H1 (cell line): ENCODE data around the gene TTLL7. TPM values are rescaled to one million over a fixed set of nuclear protein-coding genes. Genes with fewer than 3 reads are reported as not detected.

Experiments
- CTCF ChIA-PET: fragments of 300-600 bp; sonication (Branson Sonifier 250); formaldehyde crosslinking; loops from one replicate; lab custom pipeline; 2021; ENCODE audit not compliant: partially characterized antibody; lab: Charles Lee
- POLR2A ChIA-PET: fragments of 300-600 bp; sonication (Branson Sonifier 250); formaldehyde crosslinking; loops from one replicate; lab custom pipeline; 2021; ENCODE audit warnings: inconsistent platforms; ENCODE audit not compliant: partially characterized antibody; lab: Charles Lee
- DNase-seq, 2 experiments: peaks; one replicate each; pipeline versions ENCODE4 v3.0.0 to v3.0.0-alpha.2; 2010 to 2022; ENCODE audit warnings: low spot score in 2 of 2, low read depth in 1 of 2, mixed read lengths in 1 of 2
- FAIRE-seq: peaks from 2 replicates; lab custom pipeline; 2011; peaks lifted over from hg19 to GRCh38; lab: Jason Lieb, UNC
- H2AFZ ChIP-seq: 2 replicates; pipeline ENCODE4 v1.8.1; 2012; ENCODE audit warnings: low read length, inconsistent platforms
- H2AK5ac ChIP-seq: 2 replicates; pipeline ENCODE4 v1.6.1; 2013; ENCODE audit warnings: low read depth, low read length
- H2BK120ac ChIP-seq: replicated peaks from 2 replicates; pipeline ENCODE3; 2013; ENCODE audit warnings: low read depth, low read length, inconsistent platforms
- H2BK12ac ChIP-seq: 2 replicates; pipeline ENCODE4 v1.6.1; 2013; ENCODE audit warnings: low read depth, low read length
- H2BK15ac ChIP-seq: 2 replicates; pipeline ENCODE4 v1.6.1; 2013; ENCODE audit warnings: low read length
- H2BK20ac ChIP-seq: 2 replicates; pipeline ENCODE4 v1.6.1; 2013; ENCODE audit warnings: low read length
- H2BK5ac ChIP-seq: 2 replicates; pipeline ENCODE4 v1.6.1; 2013; ENCODE audit warnings: low read depth, low read length
- H3K14ac ChIP-seq: 2 replicates; pipeline ENCODE4 v1.6.1; 2013; ENCODE audit warnings: inconsistent platforms; ENCODE audit not compliant: insufficient read length
- H3K18ac ChIP-seq: 2 replicates; pipeline ENCODE4 v1.6.1; 2013; ENCODE audit warnings: low read length; ENCODE audit errors: extremely low read depth
- H3K23ac ChIP-seq: 2 replicates; pipeline ENCODE4 v1.6.1; 2013; ENCODE audit warnings: inconsistent platforms; ENCODE audit not compliant: insufficient read length
- H3K23me2 ChIP-seq: 2 replicates; pipeline ENCODE4 v1.6.1; 2013; ENCODE audit warnings: low read depth, low read length
- H3K27ac ChIP-seq: 2 replicates; pipeline ENCODE4 v1.6.1; 2011; ENCODE audit warnings: low read depth, low read length, inconsistent platforms
- H3K27me3 ChIP-seq, 4 experiments: replicated peaks in 1 of 4; 1 replicate in 1 of 4; 2 replicates in 3 of 4; pipeline versions ENCODE4 v1.6.1 to v1.8.1; 2011 to 2013; ENCODE audit warnings: low read length in 3 of 4, mild to moderate bottlenecking in 3 of 4, inconsistent platforms in 2 of 4, mixed read lengths in 2 of 4, moderate library complexity in 1 of 4; ENCODE audit not compliant: control insufficient read depth in 3 of 4, insufficient read depth in 3 of 4; ENCODE audit errors: extremely low read depth in 1 of 4
- H3K36me3 ChIP-seq, 4 experiments: 2 replicates each; pipeline versions ENCODE4 v1.6.1 to v1.8.1; 2011 to 2013; ENCODE audit warnings: mild to moderate bottlenecking in 4 of 4, low read length in 3 of 4, moderate library complexity in 2 of 4, control low read depth in 1 of 4, inconsistent platforms in 1 of 4; ENCODE audit not compliant: insufficient read depth in 4 of 4, control insufficient read depth in 2 of 4
- H3K4ac ChIP-seq: replicated peaks from 2 replicates; pipeline ENCODE3; 2013; ENCODE audit warnings: low read length, low read depth, mixed read lengths, inconsistent platforms; ENCODE audit not compliant: insufficient read length
- H3K4me1 ChIP-seq, 4 experiments: replicated peaks in 1 of 4; 1 replicate in 1 of 4; 2 replicates in 3 of 4; pipeline versions ENCODE4 v1.6.1 to v1.8.1; 2011 to 2013; ENCODE audit warnings: low read length in 3 of 4, inconsistent platforms in 2 of 4, mixed read lengths in 1 of 4; ENCODE audit not compliant: insufficient read depth in 4 of 4, control insufficient read depth in 3 of 4
- H3K4me2 ChIP-seq, 2 experiments: 2 replicates each; pipeline versions ENCODE4 v1.6.1 to v1.8.1; 2011 to 2013; ENCODE audit warnings: low read depth in 2 of 2, low read length in 2 of 2, control low read depth in 1 of 2, inconsistent platforms in 1 of 2, mild to moderate bottlenecking in 1 of 2; ENCODE audit not compliant: insufficient read depth in 1 of 2
- H3K4me3 ChIP-seq, 4 experiments: fragments of 200-600, 300-600 bp in 1 of 4; sonication (generic), shearing (Covaris generic), sonication (Bioruptor Twin) in 1 of 4; 2 replicates each; pipeline versions ENCODE4 v1.5.1 to v1.8.1; 2011 to 2016; ENCODE audit warnings: low read length in 4 of 4, low read depth in 3 of 4, control low read depth in 2 of 4, inconsistent platforms in 2 of 4, mild to moderate bottlenecking in 2 of 4, mixed read lengths in 1 of 4, moderate library complexity in 1 of 4; ENCODE audit not compliant: insufficient read depth in 2 of 4; ENCODE audit errors: extremely low read depth in 1 of 4
- H3K56ac ChIP-seq: replicated peaks from 2 replicates; pipeline ENCODE3; 2013; ENCODE audit warnings: low read depth, mild to moderate bottlenecking, mixed read lengths, low read length, inconsistent platforms; ENCODE audit not compliant: insufficient read length
- H3K79me1 ChIP-seq: 2 replicates; pipeline ENCODE4 v1.6.1; 2013; ENCODE audit warnings: low read depth, low read length, control low read depth
- H3K79me2 ChIP-seq, 2 experiments: 2 replicates each; pipeline versions ENCODE4 v1.6.1 to v1.8.1; 2012 to 2013; ENCODE audit warnings: low read length in 2 of 2, mild to moderate bottlenecking in 2 of 2, inconsistent platforms in 1 of 2; ENCODE audit not compliant: insufficient read depth in 2 of 2, control insufficient read depth in 1 of 2
- H3K9ac ChIP-seq, 4 experiments: replicated peaks in 1 of 4; 1 replicate in 1 of 4; 2 replicates in 3 of 4; pipeline versions ENCODE4 v1.6.1 to v1.8.1; 2011 to 2013; ENCODE audit warnings: low read depth in 3 of 4, low read length in 3 of 4, control low read depth in 2 of 4, mild to moderate bottlenecking in 2 of 4, moderate library complexity in 2 of 4, inconsistent platforms in 1 of 4; ENCODE audit errors: extremely low read depth in 1 of 4
- H3K9me3 ChIP-seq, 2 experiments: 2 replicates each; pipeline versions ENCODE4 v1.6.1 to v1.8.1; 2012 to 2013; ENCODE audit warnings: mild to moderate bottlenecking in 2 of 2, moderate library complexity in 2 of 2, control low read depth in 1 of 2, inconsistent platforms in 1 of 2, low read depth in 1 of 2, low read length in 1 of 2, mixed read lengths in 1 of 2; ENCODE audit not compliant: insufficient read depth in 2 of 2
- H4K20me1 ChIP-seq, 2 experiments: replicated peaks in 1 of 2; 2 replicates each; pipeline versions ENCODE3 to v1.8.1; 2011 to 2013; ENCODE audit warnings: inconsistent platforms in 2 of 2, low read length in 2 of 2, mild to moderate bottlenecking in 1 of 2; ENCODE audit not compliant: insufficient read depth in 2 of 2, control insufficient read depth in 1 of 2
- H4K5ac ChIP-seq: 2 replicates; pipeline ENCODE4 v1.6.1; 2013; ENCODE audit warnings: low read length, low read depth, mixed read lengths, inconsistent platforms; ENCODE audit not compliant: insufficient read length
- H4K8ac ChIP-seq: 2 replicates; pipeline ENCODE4 v1.8.0; 2013; ENCODE audit warnings: mild to moderate bottlenecking, moderate library complexity, low read length, inconsistent platforms; ENCODE audit not compliant: insufficient read depth; ENCODE audit errors: extremely low read depth
- H4K91ac ChIP-seq: replicated peaks from 2 replicates; pipeline ENCODE3; 2013; ENCODE audit warnings: low read length, mixed read lengths, inconsistent platforms; ENCODE audit not compliant: insufficient read length
- CBX5 ChIP-seq: fragments of 300-800, 300-1000 bp; sonication (generic); IDR thresholded peaks from 2 replicates; pipeline ENCODE4 v1.7.1; 2016; ENCODE audit warnings: antibody characterized with exemption, low read length, low read depth
- CREB1 ChIP-seq: IDR thresholded peaks from 2 replicates; pipeline ENCODE4 v1.6.1; 2012; ENCODE audit warnings: inconsistent platforms
- EGR1 ChIP-seq: IDR thresholded peaks from 2 replicates; pipeline ENCODE4 v1.6.1; 2011; ENCODE audit warnings: low read depth, low read length, borderline replicate concordance
- EZH2 ChIP-seq: fragments of 200-600 bp; sonication (generic); IDR thresholded peaks from 2 replicates; pipeline ENCODE4 v1.7.1; 2012; ENCODE audit warnings: low read depth, mild to moderate bottlenecking, moderate library complexity, low read length, inconsistent platforms; ENCODE audit not compliant: severe bottlenecking
- KDM1A ChIP-seq: fragments of 200-600, 300-600 bp; sonication (generic); IDR thresholded peaks from 2 replicates; pipeline ENCODE4 v1.7.1; 2016; ENCODE audit warnings: mild to moderate bottlenecking, low read length, borderline replicate concordance
- RXRA ChIP-seq: IDR thresholded peaks from 2 replicates; pipeline ENCODE4 v1.6.1; 2011; ENCODE audit warnings: low read depth, mild to moderate bottlenecking, low read length, moderate library complexity; ENCODE audit not compliant: insufficient read depth
- TAF1 ChIP-seq: IDR thresholded peaks from 2 replicates; pipeline ENCODE4 v1.6.1; 2011; ENCODE audit warnings: mild to moderate bottlenecking, low read depth, low read length
- TBP ChIP-seq: IDR thresholded peaks from 2 replicates; pipeline ENCODE4 v1.6.1; 2011; ENCODE audit warnings: low read depth, low read length, improper control_type of control experiment
- WGBS, 2 experiments: shearing (Covaris generic) in 1 of 2; methylation state at CpG; one replicate each; pipeline versions ENCODE4 v1.1.6 to v1.1.7; 2013 to 2015; ENCODE audit warnings: low lambda C conversion rate in 2 of 2, mixed read lengths in 2 of 2, inconsistent platforms in 1 of 2, low coverage in 1 of 2, missing lambda C conversion rate in 1 of 2; ENCODE audit not compliant: insufficient replicate concordance in 2 of 2, insufficient coverage in 1 of 2, insufficient read length in 1 of 2; ENCODE audit errors: extremely low coverage in 1 of 2, missing lambda C conversion rate in 1 of 2; 5-methylcytosine and 5-hydroxymethylcytosine counted together
- polyA plus RNA-seq, 7 experiments: library from polyadenylated mRNA; depleted of rRNA in 3 of 7; stranded (reverse) in 5 of 7; unstranded in 2 of 7; fragments of >200 nt in 5 of 7; fragments of 200-250 nt in 2 of 7; gene quantifications; 1 replicate in 5 of 7; 2 replicates in 1 of 7; 4 replicates in 1 of 7; pipeline versions ENCODE4 v1.2.1 to v1.2.3, GENCODE V29; 2011 to 2013; ENCODE audit warnings: missing spikeins in 2 of 7, mixed read lengths in 2 of 7
- total RNA-seq: library from RNA; stranded (reverse); fragmentation: NEBNext Ultra II Directional; extraction: Animal tissue kit (Norgen Biotek cat#: 25700); gene quantifications from 2 replicates; pipeline ENCODE4 v1.2.1, GENCODE V29; 2021

TTLL7 gene
- total and polyA plus RNA-seq, 2 of the 8 experiments (the other 6 are each of a cell fraction or from before 2014, with no cell fraction given): 1.9 to 7.9 TPM

- no peak for DNase-seq
- CTCF ChIA-PET: no interaction called here
- Histone ChIP-seq H3K14ac (no peak overlapping the region), H4K8ac (no peak overlapping the region), H3K4me3 (no peak overlapping the region), H2BK12ac (no peak overlapping the region), H3K27me3 (peaks cover 4 to 38% (median 28%) of the 10 kb centered on the region in 4 experiments), H3K79me2 (no peaks in the 10 kb centered on the region), H4K20me1 (peaks cover 0 to 4% of the 10 kb centered on the region in 2 experiments)
- TF ChIP-seq CBX5 (no peak), EZH2 (no peak), RXRA (no peak), EGR1 (no peak), TAF1 (no peak), KDM1A (no peak), CREB1 (no peak), TBP (no peak)
- TF ChIP-seq, all 59 proteins: peak for 0
- Histone ChIP-seq H3K4ac (no peak overlapping the region), H2BK20ac (no peak overlapping the region), H3K4me1 (peaks cover 0 to 2% (median 0%) of the 10 kb centered on the region in 4 experiments; a peak in 2 of 7 replicates), H4K91ac (no peak overlapping the region), H3K23ac (no peak overlapping the region), H2AFZ (no peak overlapping the region), H4K5ac (no peak overlapping the region), H3K36me3 (no peaks in the 10 kb centered on the region), H3K27ac (no peak overlapping the region), H2BK5ac (no peak overlapping the region), H3K23me2 (peaks cover 4% of the 10 kb centered on the region; the same call in 1 of the 2 replicates), H3K9ac (no peak overlapping the region), H2BK15ac (no peak overlapping the region), H3K18ac (no peak overlapping the region), H2AK5ac (no peak overlapping the region), H2BK120ac (no peak overlapping the region), H3K4me2 (no peak overlapping the region), H3K9me3 (no peaks in the 10 kb centered on the region), H3K56ac (no peak overlapping the region), H3K79me1 (no peaks in the 10 kb centered on the region)
- POLR2A ChIA-PET: no interaction called here
- 94% methylated on average over 1 of the region's 1 CpG; no CpG with 5 or more reads in 1 of the 2 experiments for WGBS, 2 experiments
- no peak for FAIRE-seq
These were observed 2.3 kb downstream of the TTLL7 start for GRCh38 chr1:83996621-83997020.
